Measurements from ENCODE around the gene RCSD1. TPM values are rescaled to one million over a fixed set of nuclear protein-coding genes. Genes with fewer than 3 reads are reported as not detected.

RCSD1 gene
- 7.4 TPM for polyA plus RNA-seq
- long read RNA-seq, donor 1, partial matches to known transcripts = 0 of 1 reads
- long read RNA-seq, donor 1, other reads (novel, unspliced or antisense) = 0 of 1 reads
- long read RNA-seq, donor 2, partial matches to known transcripts = 0 of 2 reads
- long read RNA-seq, donor 2, other reads (novel, unspliced or antisense) = 0 of 2 reads
- long read RNA-seq, donor 3 = 0 reads
- long read RNA-seq, donor 4 = 0 reads
- long read RNA-seq, donor 5, partial matches to known transcripts = 0 of 2 reads
- long read RNA-seq, donor 5, other reads (novel, unspliced or antisense) = 0 of 2 reads
- long read RNA-seq, donor 6, partial matches to known transcripts = 0 of 1 reads
- long read RNA-seq, donor 6, other reads (novel, unspliced or antisense) = 0 of 1 reads
- long read RNA-seq, donor 7, partial matches to known transcripts = 0 of 2 reads
- long read RNA-seq, donor 7, other reads (novel, unspliced or antisense) = 0 of 2 reads
- long read RNA-seq, donor 8, partial matches to known transcripts = 5 of 8 reads
- long read RNA-seq, donor 8, other reads (novel, unspliced or antisense) = 0 of 8 reads
- long read RNA-seq, donor 9 = 0 reads
- long read RNA-seq, donor 10, partial matches to known transcripts = 0 of 2 reads
- long read RNA-seq, donor 10, other reads (novel, unspliced or antisense) = 0 of 2 reads
- long read RNA-seq, donor 11, partial matches to known transcripts = 0 of 2 reads
- long read RNA-seq, donor 11, other reads (novel, unspliced or antisense) = 0 of 2 reads

GRCh38 chr1:167629681-167630567, at the start of gene RCSD1:
RCSD1 (plus strand) TSS chr1:167630232; CDS start chr1:167630424, 192 bp downstream.
- Histone ChIP-seq H3K27me3 (ENCODE audit: control insufficient read depth, insufficient read depth, low read length) (peaks cover 50% of the 10 kb centered on the region), H3K36me3 (ENCODE audit: control insufficient read depth, insufficient read depth, low read length) (no peaks in the 10 kb centered on the region), H3K27ac (ENCODE audit: low read length) (no peak within 1 kb of the TSS), H3K9me3 (ENCODE audit: control insufficient read depth, low read depth, low read length) (peaks cover 4% of the 10 kb centered on the region), H3K4me1 (ENCODE audit: control insufficient read depth, insufficient read depth, low read length) (peaks cover 15% of the 10 kb centered on the region), H3K4me3 (ENCODE audit: low read length) (peak within 1 kb of the TSS; percentile 51)
- 60% methylated on average over 1 of the region's 62 CpGs for WGBS (ENCODE audit: insufficient coverage, low lambda C conversion rate)
- peak in 1 of 2 donors; percentile 20 for DNase-seq

GRCh38 chr1:167582064-167582463, 48.0 kb upstream of the RCSD1 start:
- Histone ChIP-seq H3K36me3 (ENCODE audit: control insufficient read depth, insufficient read depth, low read length) (no peaks in the 10 kb centered on the region), H3K27ac (ENCODE audit: low read length) (no peak overlapping the region), H3K4me3 (ENCODE audit: low read length) (no peak overlapping the region), H3K4me1 (ENCODE audit: control insufficient read depth, insufficient read depth, low read length) (no peaks in the 10 kb centered on the region), H3K27me3 (ENCODE audit: control insufficient read depth, insufficient read depth, low read length) (no peaks in the 10 kb centered on the region), H3K9me3 (ENCODE audit: control insufficient read depth, low read depth, low read length) (no peaks in the 10 kb centered on the region)
- DNase-seq = no peak
- no CpG with 5 or more reads among the region's 1 CpG for WGBS (ENCODE audit: insufficient coverage, low lambda C conversion rate)

GRCh38 chr1:167582722-167583121, 47.3 kb upstream of the RCSD1 start:
- 93% methylated on average over 2 of the region's 4 CpGs for WGBS (ENCODE audit: insufficient coverage, low lambda C conversion rate)
- Histone ChIP-seq H3K36me3 (ENCODE audit: control insufficient read depth, insufficient read depth, low read length) (no peaks in the 10 kb centered on the region), H3K4me3 (ENCODE audit: low read length) (no peak overlapping the region), H3K9me3 (ENCODE audit: control insufficient read depth, low read depth, low read length) (no peaks in the 10 kb centered on the region), H3K27ac (ENCODE audit: low read length) (no peak overlapping the region), H3K27me3 (ENCODE audit: control insufficient read depth, insufficient read depth, low read length) (no peaks in the 10 kb centered on the region), H3K4me1 (ENCODE audit: control insufficient read depth, insufficient read depth, low read length) (no peaks in the 10 kb centered on the region)
- no peak for DNase-seq

GRCh38 chr1:167584581-167584980, 45.5 kb upstream of the RCSD1 start:
- Histone ChIP-seq H3K36me3 (ENCODE audit: control insufficient read depth, insufficient read depth, low read length) (no peaks in the 10 kb centered on the region), H3K27ac (ENCODE audit: low read length) (no peak overlapping the region), H3K9me3 (ENCODE audit: control insufficient read depth, low read depth, low read length) (no peaks in the 10 kb centered on the region), H3K4me1 (ENCODE audit: control insufficient read depth, insufficient read depth, low read length) (no peaks in the 10 kb centered on the region), H3K27me3 (ENCODE audit: control insufficient read depth, insufficient read depth, low read length) (no peaks in the 10 kb centered on the region), H3K4me3 (ENCODE audit: low read length) (no peak overlapping the region)
- no peak for DNase-seq
- no CpG with 5 or more reads among the region's 3 CpGs for WGBS (ENCODE audit: insufficient coverage, low lambda C conversion rate)

- no peak for DNase-seq
- Histone ChIP-seq H3K9me3 (ENCODE audit: control insufficient read depth, low read depth, low read length) (no peaks in the 10 kb centered on the region), H3K4me3 (ENCODE audit: low read length) (no peak overlapping the region), H3K27me3 (ENCODE audit: control insufficient read depth, insufficient read depth, low read length) (no peaks in the 10 kb centered on the region), H3K36me3 (ENCODE audit: control insufficient read depth, insufficient read depth, low read length) (no peaks in the 10 kb centered on the region), H3K4me1 (ENCODE audit: control insufficient read depth, insufficient read depth, low read length) (no peaks in the 10 kb centered on the region), H3K27ac (ENCODE audit: low read length) (no peak overlapping the region)
- no CpG with 5 or more reads among the region's 2 CpGs for WGBS (ENCODE audit: insufficient coverage, low lambda C conversion rate)
Measured at GRCh38 chr1:167587342-167587741, 42.7 kb upstream of the RCSD1 start.

- Histone ChIP-seq H3K9me3 (ENCODE audit: control insufficient read depth, low read depth, low read length) (no peaks in the 10 kb centered on the region), H3K4me3 (ENCODE audit: low read length) (no peak overlapping the region), H3K36me3 (ENCODE audit: control insufficient read depth, insufficient read depth, low read length) (no peaks in the 10 kb centered on the region), H3K27me3 (ENCODE audit: control insufficient read depth, insufficient read depth, low read length) (no peaks in the 10 kb centered on the region), H3K4me1 (ENCODE audit: control insufficient read depth, insufficient read depth, low read length) (no peaks in the 10 kb centered on the region), H3K27ac (ENCODE audit: low read length) (no peak overlapping the region)
- no CpG with 5 or more reads among the region's 1 CpG for WGBS (ENCODE audit: insufficient coverage, low lambda C conversion rate)
- no peak for DNase-seq
Measured at GRCh38 chr1:167587872-167588271, 42.2 kb upstream of the RCSD1 start.

- WGBS (ENCODE audit: insufficient coverage, low lambda C conversion rate) = no CpG with 5 or more reads among the region's 2 CpGs
- no peak for DNase-seq
- Histone ChIP-seq H3K27me3 (ENCODE audit: control insufficient read depth, insufficient read depth, low read length) (no peaks in the 10 kb centered on the region), H3K27ac (ENCODE audit: low read length) (no peak overlapping the region), H3K4me3 (ENCODE audit: low read length) (no peak overlapping the region), H3K9me3 (ENCODE audit: control insufficient read depth, low read depth, low read length) (no peaks in the 10 kb centered on the region), H3K4me1 (ENCODE audit: control insufficient read depth, insufficient read depth, low read length) (no peaks in the 10 kb centered on the region), H3K36me3 (ENCODE audit: control insufficient read depth, insufficient read depth, low read length) (no peaks in the 10 kb centered on the region)
Measured at GRCh38 chr1:167588361-167588760, 41.7 kb upstream of the RCSD1 start.

- no peak overlapping the region for H3K4me3 ChIP-seq (ENCODE audit: low read length)
- H3K4me1 ChIP-seq (ENCODE audit: control insufficient read depth, insufficient read depth, low read length) = no peaks in the 10 kb centered on the region
- H3K9me3 ChIP-seq (ENCODE audit: control insufficient read depth, low read depth, low read length) = no peaks in the 10 kb centered on the region
Measured at GRCh38 chr1:167592475-167592874, 37.6 kb upstream of the RCSD1 start.

GRCh38 chr1:167593860-167594259, 36.2 kb upstream of the RCSD1 start:
- Histone ChIP-seq H3K9me3 (ENCODE audit: control insufficient read depth, low read depth, low read length) (no peaks in the 10 kb centered on the region), H3K36me3 (ENCODE audit: control insufficient read depth, insufficient read depth, low read length) (no peaks in the 10 kb centered on the region), H3K27ac (ENCODE audit: low read length) (no peak overlapping the region), H3K27me3 (ENCODE audit: control insufficient read depth, insufficient read depth, low read length) (no peaks in the 10 kb centered on the region), H3K4me3 (ENCODE audit: low read length) (no peak overlapping the region), H3K4me1 (ENCODE audit: control insufficient read depth, insufficient read depth, low read length) (no peaks in the 10 kb centered on the region)
- 100% methylated on average over 1 of the region's 5 CpGs for WGBS (ENCODE audit: insufficient coverage, low lambda C conversion rate)
- DNase-seq = no peak

More at GRCh38 chr1:167592475-167592874, 37.6 kb upstream of the RCSD1 start:
- Histone ChIP-seq H3K27ac (ENCODE audit: low read length) (no peak overlapping the region), H3K36me3 (ENCODE audit: control insufficient read depth, insufficient read depth, low read length) (no peaks in the 10 kb centered on the region), H3K27me3 (ENCODE audit: control insufficient read depth, insufficient read depth, low read length) (no peaks in the 10 kb centered on the region)
- DNase-seq = no peak

- DNase-seq = no peak
- no peak overlapping the region for H3K4me3 ChIP-seq (ENCODE audit: low read length)
- no peaks in the 10 kb centered on the region for H3K9me3 ChIP-seq (ENCODE audit: control insufficient read depth, low read depth, low read length)
- H3K4me1 ChIP-seq (ENCODE audit: control insufficient read depth, insufficient read depth, low read length) = no peaks in the 10 kb centered on the region
- no peaks in the 10 kb centered on the region for H3K36me3 ChIP-seq (ENCODE audit: control insufficient read depth, insufficient read depth, low read length)
- H3K27ac ChIP-seq (ENCODE audit: low read length) = no peak overlapping the region
- 80% methylated on average over 2 of the region's 6 CpGs for WGBS (ENCODE audit: insufficient coverage, low lambda C conversion rate)
- H3K27me3 ChIP-seq (ENCODE audit: control insufficient read depth, insufficient read depth, low read length) = no peaks in the 10 kb centered on the region
Measured at GRCh38 chr1:167594822-167595221, 35.2 kb upstream of the RCSD1 start.

All from large intestine (tissue), 12 donors.